ENCODE measurements around the gene KCNJ9.
A peak's percentile ranks its signal among the peaks of the same experiment; 100 is the strongest.
"Not testable (repeated sequence)": the region's sequence is repeated elsewhere in the genome, so short reads cannot be mapped to it uniquely, and the experiment has no call there.

KCNJ9 gene

DNA sequence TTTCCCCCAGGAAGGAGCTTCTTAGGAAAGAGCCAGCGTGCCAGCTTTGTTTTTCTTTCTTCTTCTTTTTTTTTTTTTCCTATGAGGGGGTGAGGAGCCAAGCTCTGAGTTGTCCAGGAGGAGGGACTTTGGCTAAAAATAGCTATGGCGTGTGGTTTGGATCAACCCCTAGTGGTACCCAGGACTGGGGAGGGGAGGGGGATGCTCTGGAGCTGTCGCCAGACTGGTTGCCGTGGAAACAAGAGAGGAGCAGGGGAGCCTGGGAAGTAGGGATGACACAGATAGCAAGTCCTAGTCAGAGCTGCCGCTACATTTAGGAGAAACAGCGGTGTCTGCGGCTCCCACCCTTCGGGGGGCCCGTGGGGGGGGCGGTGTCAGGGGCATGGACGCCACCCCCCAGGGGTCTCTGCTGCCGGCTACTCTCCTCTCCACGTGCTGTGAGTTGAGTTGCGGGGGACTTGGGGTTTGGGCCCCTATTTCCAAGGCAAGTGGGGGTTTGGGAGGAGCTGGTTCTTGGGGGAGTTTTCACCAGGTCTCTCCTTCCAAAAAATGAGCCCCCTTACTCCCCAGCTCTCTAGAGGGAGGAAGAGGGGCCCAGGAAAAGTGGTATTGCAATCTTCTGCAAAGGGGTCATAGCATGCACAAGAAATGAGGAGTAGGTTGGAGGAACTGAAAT is at the start of gene KCNJ9:
Gene KCNJ9, plus strand, starts transcription at position 278 of the 676 bp plus-strand sequence. CDS start 2,493 bp downstream, outside the sequence.
- DNase-seq, result peak; percentile 35

DNA sequence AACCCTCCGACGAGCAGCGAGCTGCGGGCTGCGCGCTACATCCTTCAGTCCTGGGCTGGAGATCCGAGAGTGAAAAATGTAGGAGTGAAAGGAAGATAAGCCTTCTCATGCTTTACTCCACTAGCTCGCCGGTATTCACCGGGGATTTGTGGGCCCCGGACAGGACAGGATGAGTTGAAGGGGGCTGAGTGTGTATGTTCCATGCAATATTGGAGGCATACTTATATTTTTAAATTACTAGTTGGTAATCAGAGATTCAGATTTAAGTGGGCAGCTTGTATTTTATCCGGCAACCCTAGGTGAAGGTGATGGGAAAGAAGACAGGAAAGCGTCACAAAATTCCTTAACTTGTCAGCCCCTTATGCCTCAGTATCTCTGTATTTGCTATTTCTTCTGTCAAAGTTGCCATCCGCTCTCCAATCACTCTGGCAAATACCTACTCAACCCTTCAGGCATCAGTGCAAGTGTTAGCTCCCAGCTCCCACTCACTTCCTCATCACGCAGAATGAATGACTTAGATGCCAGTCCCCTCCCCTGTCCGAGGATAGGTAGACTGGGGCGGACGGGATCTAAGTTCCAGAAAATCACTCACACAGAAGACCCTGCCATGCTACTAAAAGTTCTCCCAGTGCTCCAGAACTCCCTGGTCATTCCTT is 49.0 kb upstream of the KCNJ9 start:
- DNase-seq, result no peak

- DNase-seq, result no peak
These were observed 40.9 kb upstream of the KCNJ9 start for GRCh38 chr1:160040476-160040875.

DNA sequence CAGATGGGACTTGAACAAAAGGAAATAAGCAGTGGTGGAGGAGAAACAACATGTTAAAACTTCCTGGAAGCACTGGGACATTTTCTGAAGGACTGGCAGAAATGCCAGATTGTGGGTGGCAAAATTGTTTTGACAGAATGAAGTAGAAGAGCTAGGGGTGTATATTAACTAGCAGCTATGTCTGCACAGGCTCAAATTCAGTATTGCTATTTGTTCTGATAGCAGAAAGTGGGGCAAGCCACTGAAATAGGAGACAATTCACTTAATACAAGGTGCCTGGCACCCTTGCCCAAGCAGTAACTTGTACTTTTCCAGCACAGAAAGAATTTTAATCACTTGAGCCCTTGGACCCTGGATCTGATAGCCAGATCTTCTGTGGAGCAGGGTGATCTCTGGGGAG is 37.8 kb upstream of the KCNJ9 start:
- no peak for DNase-seq

DNA sequence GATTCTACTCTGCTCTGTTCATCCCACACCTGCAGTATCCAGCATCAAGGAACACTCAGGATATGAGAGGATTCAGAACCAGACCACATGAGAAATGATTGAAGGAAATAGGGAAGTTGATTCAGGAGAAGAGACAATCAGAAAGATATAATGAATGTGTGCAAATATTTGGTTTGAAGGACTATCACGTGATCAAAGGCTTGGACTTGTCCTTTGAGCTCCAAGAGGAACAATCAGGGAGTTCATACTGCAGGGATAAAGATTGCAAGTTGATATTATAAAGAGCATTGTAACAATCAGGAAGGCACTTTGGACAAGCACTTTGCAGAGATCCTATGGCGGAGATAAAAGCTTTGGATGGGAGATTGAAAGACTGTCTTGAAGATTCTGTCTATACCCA is 35.7 kb upstream of the KCNJ9 start:
- no peak for DNase-seq

- peak; percentile 20 for DNase-seq
These were observed 34.7 kb upstream of the KCNJ9 start for GRCh38 chr1:160046494-160047110.

DNA sequence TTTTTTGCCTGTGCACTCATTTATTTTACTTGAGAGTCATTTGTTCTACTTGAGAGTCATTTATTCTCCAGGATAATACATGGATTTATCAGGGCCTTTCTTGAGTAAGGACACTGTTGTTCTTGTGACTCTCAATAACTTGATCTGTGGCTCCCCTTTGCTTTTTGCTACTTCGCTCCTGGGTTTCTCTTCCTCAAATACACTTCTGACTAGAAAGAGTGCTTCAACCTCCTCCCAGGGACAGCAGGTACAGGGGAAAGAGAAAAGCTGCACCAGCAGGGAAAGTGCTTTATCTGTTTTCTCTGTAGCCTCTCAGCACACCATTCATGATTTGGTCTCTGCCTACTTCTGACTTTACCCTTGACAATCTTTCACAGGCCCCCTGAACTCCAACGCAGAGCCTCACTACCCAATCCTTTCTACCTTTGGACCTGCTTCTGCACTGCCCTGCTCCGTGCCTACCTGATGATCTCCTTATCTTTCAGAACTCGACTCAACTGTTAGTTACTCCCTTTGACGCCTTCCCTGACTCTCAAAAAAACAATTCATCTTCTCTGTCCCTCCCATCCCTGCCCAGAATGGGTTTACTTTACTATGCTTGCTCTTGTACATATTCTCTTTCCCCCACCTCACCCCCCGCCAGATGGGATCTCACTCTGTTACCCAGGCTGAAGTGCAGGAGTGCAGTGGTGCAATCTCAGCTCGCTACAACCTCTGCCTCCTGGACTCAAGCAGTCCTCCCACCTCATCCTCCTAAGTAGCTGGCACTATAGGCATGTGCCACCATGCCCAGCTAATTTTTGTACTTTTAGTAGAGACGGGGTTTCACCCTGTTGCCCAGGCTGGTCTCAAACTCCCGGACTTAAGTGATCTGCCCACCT is 34.0 kb upstream of the KCNJ9 start:
- no peak for DNase-seq

- no peak for DNase-seq
These were observed 33.0 kb upstream of the KCNJ9 start for GRCh38 chr1:160048335-160048734.

DNA sequence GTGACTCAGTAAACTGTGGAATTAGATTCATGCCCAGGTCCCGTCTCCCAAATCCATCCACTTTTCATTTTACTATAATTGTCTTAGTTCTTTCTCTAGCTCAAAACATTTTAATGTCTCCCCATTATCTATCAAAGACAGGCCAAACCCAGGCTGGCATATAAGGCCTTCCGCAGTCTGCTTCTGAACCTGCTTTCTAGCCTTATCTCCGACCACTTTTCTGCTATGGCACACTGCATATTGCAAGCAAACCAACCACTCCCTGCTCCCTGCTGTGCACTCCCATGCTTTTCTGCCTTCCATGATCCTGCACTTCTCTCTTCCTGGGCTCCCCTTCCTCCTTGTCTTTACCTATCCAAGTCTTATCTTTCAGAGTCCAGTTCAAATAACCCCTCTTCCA is 32.2 kb upstream of the KCNJ9 start:
- DNase-seq, result no peak

GRCh38 chr1:160050182-160050581 is 31.2 kb upstream of the KCNJ9 start:
- not testable (repeated sequence) for DNase-seq

DNA sequence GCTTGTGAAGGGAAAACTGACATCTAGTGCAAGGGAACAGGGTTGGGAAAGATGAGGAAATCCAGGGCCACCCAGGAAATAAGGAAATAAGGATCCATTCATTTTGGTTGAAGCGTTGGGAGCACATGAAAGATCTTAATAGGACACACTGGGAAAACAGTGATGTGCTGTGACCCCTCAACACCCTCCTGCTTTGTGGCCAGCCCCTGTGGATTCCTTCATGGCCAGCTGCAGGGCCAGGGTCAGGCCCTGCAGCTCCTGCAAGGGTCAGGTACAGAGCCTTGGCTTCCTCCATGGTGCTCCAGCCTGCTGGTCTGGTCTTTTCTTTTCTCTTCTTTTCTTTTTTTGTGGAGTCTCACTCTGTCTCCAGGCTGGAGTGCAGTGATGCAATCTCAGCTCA is 30.7 kb upstream of the KCNJ9 start:
- DNase-seq, result no peak

DNA sequence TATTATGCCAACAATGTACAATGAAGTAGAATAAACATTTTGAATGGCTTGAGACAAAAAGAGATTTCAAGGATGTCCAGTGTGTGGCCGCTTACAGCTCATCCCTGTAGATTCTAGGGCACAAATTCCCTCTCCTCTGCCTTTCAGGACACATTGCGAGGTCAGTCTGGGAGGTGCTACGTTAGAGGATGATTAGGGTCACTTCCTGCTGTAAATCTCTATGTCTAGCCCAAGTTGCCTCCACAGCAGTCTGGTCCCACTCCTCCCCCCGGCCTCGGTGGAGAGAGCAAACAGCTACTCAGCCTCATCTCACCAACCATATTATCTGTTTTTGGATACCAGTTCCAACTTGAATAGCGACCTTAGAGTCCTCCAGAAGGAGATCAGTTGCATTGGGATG is 28.4 kb upstream of the KCNJ9 start:
- DNase-seq, result no peak

- no peak for DNase-seq
These were observed 27.6 kb upstream of the KCNJ9 start for GRCh38 chr1:160053548-160054365.

DNA sequence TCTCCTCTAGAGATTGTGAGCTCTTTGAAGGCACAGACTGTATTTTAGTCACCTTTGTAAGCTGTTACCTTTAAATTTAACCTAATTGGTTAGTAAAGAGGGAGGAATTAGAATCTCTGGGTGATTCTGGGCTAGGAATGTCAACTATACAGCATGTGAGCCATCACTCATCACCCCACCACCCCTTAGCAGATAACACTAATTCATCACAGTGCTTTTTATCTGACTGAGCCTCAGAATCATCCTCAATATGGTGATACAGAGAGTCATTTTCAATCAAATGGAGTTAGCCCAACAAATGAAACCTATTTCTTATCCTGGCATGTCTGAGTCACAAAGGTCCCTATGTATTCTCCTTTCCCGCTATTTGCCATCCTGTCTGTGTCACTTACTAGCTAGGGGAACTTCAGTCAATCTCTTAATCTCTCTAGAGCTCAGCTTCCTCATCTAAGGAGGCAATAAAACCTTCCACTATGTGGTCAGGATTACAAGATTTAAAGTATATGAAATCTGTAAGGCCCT is 24.6 kb upstream of the KCNJ9 start:
- DNase-seq, result no peak

GRCh38 chr1:160058087-160058486 is 23.3 kb upstream of the KCNJ9 start:
- DNase-seq, result no peak

DNA sequence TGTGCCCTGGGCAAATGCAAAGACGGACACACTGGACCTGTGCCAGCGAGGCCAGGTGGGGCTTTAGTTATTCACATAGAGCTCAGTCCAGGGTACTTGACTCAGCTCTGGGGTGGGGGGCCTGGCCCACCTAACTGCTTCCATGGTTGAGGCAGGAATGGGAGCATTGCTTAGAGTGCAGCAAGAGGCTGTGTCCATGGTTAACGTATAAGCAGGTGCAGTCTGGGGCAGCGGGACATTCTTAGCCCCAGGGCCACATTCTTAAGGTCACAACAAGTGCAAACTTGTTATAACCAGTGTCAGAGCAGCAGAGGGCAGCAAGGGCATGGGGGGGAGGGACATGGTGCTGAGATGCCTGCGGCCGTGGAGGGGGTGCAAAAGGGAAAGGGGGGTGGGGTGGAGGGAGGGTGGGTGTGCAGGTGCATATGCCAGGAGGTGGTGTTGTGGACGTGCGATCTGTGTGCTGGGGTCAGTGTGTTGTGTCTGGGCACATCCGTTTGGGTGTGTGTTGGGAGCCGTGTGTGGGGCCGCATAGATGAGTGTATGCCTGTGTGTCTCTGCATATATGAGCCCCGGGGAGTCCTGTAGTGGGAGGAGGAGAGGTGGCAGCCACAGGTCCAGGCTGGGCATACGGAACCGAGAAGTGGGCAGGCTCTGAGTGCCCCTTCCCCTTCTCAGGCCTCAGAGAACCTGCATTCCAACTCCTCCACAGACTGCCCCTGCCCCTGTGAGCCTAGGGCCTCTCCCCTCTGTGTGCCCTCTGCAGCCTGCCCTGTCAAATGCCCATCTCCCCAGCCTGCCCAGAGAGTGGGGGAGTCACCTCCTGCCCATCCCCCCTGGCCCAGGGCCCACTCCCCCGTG is 19.7 kb upstream of the KCNJ9 start:
- no peak for DNase-seq

DNA sequence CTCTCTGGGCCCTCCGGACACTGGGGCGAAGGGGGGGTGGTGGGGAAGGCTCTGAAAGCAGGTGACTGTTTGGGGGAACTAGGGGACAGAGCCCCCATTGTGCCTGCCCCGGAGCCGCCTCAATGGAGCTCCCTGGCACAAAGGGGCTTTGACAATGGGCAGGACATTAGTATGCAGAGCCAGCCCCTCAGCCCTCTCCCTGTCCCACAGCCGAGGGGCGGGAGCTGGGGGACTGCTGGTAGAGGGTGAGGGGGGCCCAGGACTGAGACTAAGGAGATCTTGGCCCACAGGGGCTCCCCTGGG is 19.2 kb upstream of the KCNJ9 start:
- no peak for DNase-seq

DNA sequence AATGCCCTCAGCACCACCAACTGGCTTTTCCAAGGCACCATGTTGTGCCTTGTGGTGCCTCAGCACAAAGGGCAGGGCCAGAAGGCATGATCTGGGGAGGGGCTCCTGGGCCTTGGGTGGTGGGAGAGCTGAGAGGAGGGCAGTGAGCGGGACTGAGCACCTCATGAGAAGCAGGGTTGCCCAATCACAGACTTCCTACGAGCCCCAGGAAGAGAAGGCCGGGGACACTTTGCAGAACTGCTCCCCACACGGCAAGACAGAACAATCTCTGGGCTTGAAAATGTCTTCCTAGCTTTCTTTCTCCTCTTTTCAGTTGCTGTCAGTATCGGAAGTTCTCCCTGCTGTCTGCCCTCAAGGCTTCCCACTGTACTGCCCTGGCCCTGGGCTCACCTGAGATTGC is 18.2 kb upstream of the KCNJ9 start:
- no peak for DNase-seq

DNA sequence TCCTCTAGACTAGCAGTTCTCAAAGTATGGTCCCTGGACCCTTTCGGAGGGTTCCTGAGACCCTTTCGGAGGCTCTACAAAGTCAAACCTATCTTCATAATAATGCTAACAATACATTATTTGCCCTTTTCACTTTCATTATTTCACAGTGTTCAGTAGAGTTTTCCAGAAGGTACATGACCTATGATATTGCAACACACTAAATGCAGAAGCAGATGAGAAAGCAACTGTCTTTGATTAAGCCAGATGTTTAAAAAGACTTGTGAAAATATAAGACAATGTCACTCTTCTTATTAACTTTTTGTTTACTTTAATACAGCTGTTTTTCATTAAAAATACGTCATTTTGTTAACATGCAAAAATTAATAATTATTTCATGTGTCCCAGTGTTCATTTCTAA is 17.2 kb upstream of the KCNJ9 start:
- DNase-seq, result no peak

GRCh38 chr1:160064746-160065145 is 16.6 kb upstream of the KCNJ9 start:
- no peak for DNase-seq
